GM18502 (cell line): ENCODE measurements around the gene SLC38A5.

Experiments
- ATAC-seq: cut with Tn5 transposase; IDR thresholded peaks from one replicate; pipeline ENCODE4 v1.9.1; 2021; ENCODE audit warnings: mild to moderate bottlenecking; ENCODE audit not compliant: unreplicated experiment, poor library complexity

Gene SLC38A5

GRCh38 chrX:48492293-48492910 is 22.3 kb upstream of the SLC38A5 start:
- no peak for ATAC-seq

DNA sequence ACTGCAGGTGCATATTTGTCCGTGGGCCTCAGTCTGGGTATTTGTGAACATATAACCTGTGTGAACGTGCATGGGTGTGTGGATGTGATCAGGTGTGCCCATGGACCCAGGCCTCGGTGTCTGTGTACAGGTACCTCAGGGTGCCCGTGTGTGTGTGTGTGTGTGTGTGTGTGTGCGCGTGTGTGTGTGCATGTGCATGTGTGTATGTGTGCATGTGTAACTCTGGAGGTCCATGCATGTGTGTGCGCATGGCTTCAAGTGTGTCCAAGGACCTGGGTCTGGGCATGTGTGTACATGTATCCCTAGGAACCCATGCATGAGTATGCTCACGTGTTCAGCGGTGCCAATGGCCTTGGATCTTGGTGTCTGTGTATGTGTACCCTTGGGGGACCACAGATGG is 21.7 kb upstream of the SLC38A5 start:
- ATAC-seq, result no peak

GRCh38 chrX:48490661-48491060 is 20.6 kb upstream of the SLC38A5 start:
- ATAC-seq, result no peak

DNA sequence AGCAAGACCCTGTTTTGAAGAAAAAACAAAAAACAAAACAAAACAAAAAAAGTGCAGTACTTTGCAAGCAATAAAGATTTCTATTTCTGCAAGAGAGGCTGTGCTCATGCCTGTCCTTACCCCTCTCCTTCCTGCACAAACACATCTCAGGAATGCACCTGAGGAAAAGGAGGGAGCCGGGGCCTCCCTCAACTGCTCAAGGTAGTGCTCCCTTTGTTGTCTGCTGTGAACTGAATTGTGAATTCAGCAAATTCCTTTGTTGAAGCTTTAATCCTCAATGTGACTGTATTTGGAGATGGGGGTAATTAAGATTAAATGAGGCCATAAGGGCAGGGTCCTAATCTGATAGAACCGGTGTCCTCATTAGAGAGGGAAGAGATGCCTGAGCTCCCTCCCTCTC is 19.8 kb upstream of the SLC38A5 start:
- ATAC-seq, result no peak

GRCh38 chrX:48489296-48489695 is 19.2 kb upstream of the SLC38A5 start:
- ATAC-seq, result no peak

GRCh38 chrX:48488034-48488433 is 18.0 kb upstream of the SLC38A5 start:
- ATAC-seq, result no peak

DNA sequence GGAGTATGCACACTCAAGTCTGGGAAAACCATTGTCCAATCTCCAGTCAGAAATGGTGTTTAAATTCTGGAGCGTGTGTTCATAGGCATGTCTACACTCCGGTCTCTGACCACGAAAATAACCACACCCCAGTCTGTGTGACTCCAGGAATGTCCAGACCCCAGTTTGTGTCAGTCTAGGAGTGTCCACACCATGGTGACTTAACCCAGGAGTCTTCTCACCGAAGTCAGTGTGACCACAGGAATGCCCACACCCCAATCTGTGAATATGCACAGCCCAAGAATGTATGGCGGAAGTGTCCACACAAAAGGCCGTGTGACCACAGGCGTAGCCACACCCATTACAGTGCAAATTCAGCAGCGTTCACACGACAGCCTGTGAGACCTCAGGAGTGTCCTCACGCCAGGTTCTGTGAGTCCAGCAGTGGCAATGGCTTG is 17.3 kb upstream of the SLC38A5 start:
- ATAC-seq, result no peak

DNA sequence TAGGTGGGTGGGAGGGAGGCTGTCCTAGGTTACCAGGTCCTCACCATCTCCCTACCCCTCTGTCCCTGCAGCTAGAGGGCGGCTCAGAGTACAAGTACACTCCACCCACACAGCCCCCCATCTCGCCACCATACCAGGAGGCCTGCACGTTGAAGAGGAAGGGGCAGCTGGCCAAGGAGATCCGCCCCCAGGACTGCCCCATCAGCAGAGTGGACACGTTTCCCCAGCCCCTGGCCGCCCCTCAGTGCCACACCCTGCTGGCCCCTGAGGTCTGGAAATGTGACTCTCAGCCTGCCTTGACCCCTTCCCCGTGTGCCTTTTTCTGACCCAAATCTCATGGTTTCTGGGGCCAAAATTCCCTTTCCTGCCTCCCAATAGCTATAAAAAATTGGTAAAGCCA is 12.5 kb upstream of the SLC38A5 start:
- no peak for ATAC-seq

GRCh38 chrX:48480583-48480982 is 10.5 kb upstream of the SLC38A5 start:
- ATAC-seq, result no peak

DNA sequence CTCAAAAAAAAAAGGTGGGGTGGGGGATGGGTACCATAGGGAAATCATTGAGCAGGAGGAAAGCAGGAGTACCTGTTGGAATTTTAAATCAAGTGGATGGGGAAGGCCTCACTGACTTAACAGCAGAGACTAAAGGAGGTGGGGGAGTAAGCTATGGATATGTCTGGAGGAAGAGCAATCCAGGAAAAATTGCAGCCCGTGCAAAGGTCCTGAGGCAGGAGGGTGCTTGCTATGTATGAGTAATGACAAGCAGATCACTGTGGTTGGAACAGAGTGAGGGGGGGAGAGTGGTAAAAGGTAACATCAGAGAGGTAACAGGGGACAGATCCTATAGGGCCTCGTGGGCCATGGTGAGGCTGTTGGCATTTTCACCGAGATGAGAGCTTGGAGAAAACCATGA is 10.1 kb upstream of the SLC38A5 start:
- no peak for ATAC-seq

GRCh38 chrX:48478806-48479205 is 8.7 kb upstream of the SLC38A5 start:
- no peak for ATAC-seq

- ATAC-seq, result no peak
Observed at GRCh38 chrX:48477960-48478755, 8.1 kb upstream of the SLC38A5 start.

GRCh38 chrX:48476919-48477318 is 6.9 kb upstream of the SLC38A5 start:
- no peak for ATAC-seq

GRCh38 chrX:48475774-48476577 is 5.9 kb upstream of the SLC38A5 start, which contains the start of gene FTSJ1:
TSS of gene FTSJ1 (plus strand) at chrX:48476199. CDS start at chrX:48478048, 1,849 bp downstream.
- peak; percentile 87 for ATAC-seq

- no peak for ATAC-seq
Observed at GRCh38 chrX:48475296-48475695, 5.2 kb upstream of the SLC38A5 start.

DNA sequence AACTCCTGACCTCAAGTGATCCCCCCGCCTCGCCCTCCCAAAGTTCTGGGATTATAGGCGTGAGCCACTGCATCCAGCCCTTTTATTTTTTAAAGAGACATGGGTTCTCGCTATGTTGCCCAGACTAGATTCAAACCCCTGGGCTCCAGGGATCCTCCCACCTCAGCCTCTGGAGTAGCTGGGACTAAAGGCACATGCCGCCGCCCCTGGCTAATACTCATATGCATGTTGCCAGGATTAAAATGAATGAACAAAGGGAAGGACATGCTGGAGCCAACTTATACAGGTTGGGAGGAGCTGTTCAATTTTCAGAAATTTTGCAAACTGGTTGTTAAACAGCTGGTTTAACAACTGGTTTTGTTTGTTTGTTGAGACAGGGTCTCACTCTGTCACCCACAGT is 4.5 kb upstream of the SLC38A5 start:
- no peak for ATAC-seq

GRCh38 chrX:48474127-48474526 is 4.1 kb upstream of the SLC38A5 start:
- no peak for ATAC-seq

- ATAC-seq, result no peak
Observed at GRCh38 chrX:48473704-48473990, 3.6 kb upstream of the SLC38A5 start.

- no peak for ATAC-seq
Observed at GRCh38 chrX:48472851-48473703, 3.0 kb upstream of the SLC38A5 start.

DNA sequence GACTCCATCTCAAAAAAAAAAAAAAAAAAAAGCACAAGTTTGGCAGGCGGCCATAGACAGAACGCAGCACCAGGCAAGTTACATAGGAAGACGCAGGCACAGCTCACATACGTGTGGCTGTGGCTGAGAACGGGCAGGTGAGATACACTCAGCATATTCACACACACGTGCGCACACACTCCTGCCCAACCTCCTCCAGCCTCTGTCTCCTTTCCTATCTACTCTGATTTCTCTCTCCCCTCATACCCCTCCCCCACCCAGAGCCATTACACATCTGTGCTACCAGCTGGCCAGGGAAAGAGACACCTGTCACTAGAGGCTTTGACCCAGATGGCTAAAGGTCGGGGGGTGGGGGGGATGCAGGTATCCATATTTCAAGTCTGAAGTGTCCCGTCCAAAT is 2.2 kb upstream of the SLC38A5 start:
- ATAC-seq, result no peak
